Measurements from ENCODE around the gene BMPER. TPM values are rescaled to one million over a fixed set of nuclear protein-coding genes. Genes with fewer than 3 reads are reported as not detected.

Gene BMPER
- total RNA-seq, 2 donors from 2014 or later, result not detected

GRCh38 chr7:33909318-33909717 lies 4.0 kb downstream of the BMPER start:
- H3K27ac Mint-ChIP-seq, result no peak overlapping the region
- DNase-seq (ENCODE audit: low spot score in 2 of 2) (no peak), ATAC-seq (no peak)
- no peaks in the 10 kb centered on the region for H3K9me3 Mint-ChIP-seq
- H3K36me3 Mint-ChIP-seq, result no peaks in the 10 kb centered on the region

DNA sequence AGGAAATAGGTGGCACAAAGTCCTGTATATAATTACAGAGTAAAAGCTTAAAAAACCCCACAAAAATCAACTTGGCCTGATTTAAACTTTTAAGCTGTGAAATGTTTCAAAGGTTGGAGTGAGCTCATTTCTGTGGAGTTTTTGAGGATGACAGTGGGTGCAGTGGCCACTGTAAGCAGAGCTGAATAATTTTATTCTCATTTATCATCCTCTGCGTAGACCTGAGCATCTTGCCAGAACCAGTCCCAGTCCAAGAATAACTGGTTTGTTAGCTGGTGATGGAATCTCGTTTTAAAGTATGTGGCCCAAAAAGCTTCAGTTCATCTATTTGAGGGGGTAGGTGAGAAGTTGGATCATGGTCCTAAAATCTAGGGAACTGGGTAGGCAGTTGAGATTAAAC lies 4.4 kb downstream of the BMPER start:
- no peaks in the 10 kb centered on the region for H3K9me3 Mint-ChIP-seq
- DNase-seq (ENCODE audit: low spot score in 2 of 2) (no peak), ATAC-seq (no peak)
- no peaks in the 10 kb centered on the region for H3K36me3 Mint-ChIP-seq
- H3K27ac Mint-ChIP-seq, result no peak overlapping the region

GRCh38 chr7:33910756-33911155 lies 5.4 kb downstream of the BMPER start:
- ATAC-seq, result no peak
- Mint-ChIP-seq H3K9me3 (no peaks in the 10 kb centered on the region), H3K36me3 (no peaks in the 10 kb centered on the region), H3K27ac (no peak overlapping the region)
- no peak for DNase-seq (ENCODE audit: low spot score in 2 of 2)

- H3K27ac Mint-ChIP-seq, result no peak overlapping the region
- no peaks in the 10 kb centered on the region for H3K9me3 Mint-ChIP-seq
- DNase-seq (ENCODE audit: low spot score in 2 of 2) (no peak), ATAC-seq (no peak)
- no peaks in the 10 kb centered on the region for H3K36me3 Mint-ChIP-seq
Measured at GRCh38 chr7:33916357-33917081, 11.2 kb downstream of the BMPER start.

DNA sequence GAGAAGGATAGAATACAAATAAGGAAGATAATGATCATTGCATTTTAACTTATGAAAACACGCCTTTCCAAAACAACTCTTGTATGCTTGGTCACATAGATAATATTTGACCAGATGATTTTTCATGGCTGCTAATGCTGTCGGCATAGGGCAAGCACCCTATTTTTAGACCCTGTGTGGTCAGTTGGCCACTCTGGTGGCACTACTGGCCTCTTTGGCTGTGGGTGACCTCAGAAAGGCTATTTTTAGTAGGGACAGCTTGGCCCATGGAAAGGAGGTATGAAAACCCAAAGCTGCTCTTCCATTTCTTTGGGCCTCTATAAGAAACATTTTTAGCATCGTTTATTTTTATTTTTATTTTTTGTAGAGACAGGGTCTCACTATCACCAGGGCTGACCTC lies 12.3 kb downstream of the BMPER start:
- DNase-seq (ENCODE audit: low spot score in 2 of 2) (no peak), ATAC-seq (no peak)
- H3K9me3 Mint-ChIP-seq, result no peaks in the 10 kb centered on the region
- H3K27ac Mint-ChIP-seq, result no peak overlapping the region
- H3K36me3 Mint-ChIP-seq, result no peaks in the 10 kb centered on the region

DNA sequence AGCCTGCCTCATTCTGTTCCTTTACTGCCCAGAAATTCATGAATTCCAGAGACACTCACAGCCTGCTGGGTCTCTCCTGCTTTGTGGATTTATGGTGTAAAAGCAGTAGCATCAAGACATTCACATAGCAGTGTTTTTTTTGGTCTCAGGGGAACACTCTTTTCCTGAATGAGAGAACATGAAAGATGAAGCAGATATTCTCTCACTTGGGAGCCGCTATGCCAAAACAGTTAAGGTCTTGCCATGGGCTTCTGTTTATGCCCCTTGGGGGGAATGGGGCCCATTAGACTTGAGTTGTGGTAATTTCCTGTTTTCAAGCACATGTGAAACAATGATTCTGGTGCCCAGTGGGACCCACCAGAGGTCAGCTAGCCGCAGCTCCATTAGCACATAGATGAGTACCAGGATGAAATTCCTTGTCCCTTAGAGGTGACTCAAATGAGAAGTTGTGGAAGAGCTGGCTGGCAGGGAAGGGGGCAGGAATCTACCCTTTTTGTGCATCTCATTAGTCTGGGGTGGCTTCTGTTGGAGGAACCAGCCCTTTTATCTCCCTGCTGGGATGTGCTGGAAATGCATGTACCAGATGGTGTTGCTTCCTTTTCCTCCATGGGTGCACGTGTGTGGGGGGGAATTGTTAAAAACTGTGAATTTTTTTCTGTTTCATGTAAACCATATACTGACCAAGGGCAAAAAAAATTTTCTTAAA lies 13.3 kb downstream of the BMPER start:
- H3K9me3 Mint-ChIP-seq, result no peaks in the 10 kb centered on the region

DNA sequence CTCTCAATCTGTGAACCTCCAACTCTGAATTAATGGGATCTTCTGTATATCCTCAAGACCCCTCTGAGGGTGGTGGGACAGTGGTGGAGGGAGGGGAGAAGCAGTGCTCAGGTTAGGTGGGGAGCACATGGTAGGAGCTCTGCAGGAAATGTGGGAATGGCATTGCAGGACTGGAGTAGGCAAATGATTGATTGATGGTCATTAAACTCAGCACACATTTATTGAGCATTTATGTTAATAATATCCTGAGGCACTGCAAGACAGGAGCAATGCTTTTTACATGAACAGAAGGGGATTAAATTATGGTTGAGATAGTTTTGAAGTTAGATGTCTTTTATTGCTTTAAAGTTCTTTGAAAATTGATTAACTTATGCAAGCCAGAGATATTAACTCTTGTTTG lies 14.1 kb downstream of the BMPER start:
- DNase-seq (ENCODE audit: low spot score in 2 of 2) (no peak), ATAC-seq (no peak)
- H3K9me3 Mint-ChIP-seq, result no peaks in the 10 kb centered on the region
- no peak overlapping the region for H3K27ac Mint-ChIP-seq
- H3K36me3 Mint-ChIP-seq, result no peaks in the 10 kb centered on the region

More for the DNA sequence above, 13.3 kb downstream of the BMPER start:
- H3K27ac Mint-ChIP-seq, result no peak overlapping the region
- ATAC-seq, result no peak
- H3K36me3 Mint-ChIP-seq, result no peaks in the 10 kb centered on the region
- no peak for DNase-seq (ENCODE audit: low spot score in 2 of 2)

- DNase-seq (ENCODE audit: low spot score in 2 of 2), result no peak
- Mint-ChIP-seq H3K27ac (no peak overlapping the region), H3K9me3 (no peaks in the 10 kb centered on the region), H3K36me3 (no peaks in the 10 kb centered on the region)
- no peak for ATAC-seq
Measured at GRCh38 chr7:33921216-33921938, 16.0 kb downstream of the BMPER start.

GRCh38 chr7:33922820-33923219 lies 17.5 kb downstream of the BMPER start:
- no peaks in the 10 kb centered on the region for H3K36me3 Mint-ChIP-seq
- no peaks in the 10 kb centered on the region for H3K9me3 Mint-ChIP-seq
- DNase-seq (ENCODE audit: low spot score in 2 of 2) (no peak), ATAC-seq (no peak)
- no peak overlapping the region for H3K27ac Mint-ChIP-seq

DNA sequence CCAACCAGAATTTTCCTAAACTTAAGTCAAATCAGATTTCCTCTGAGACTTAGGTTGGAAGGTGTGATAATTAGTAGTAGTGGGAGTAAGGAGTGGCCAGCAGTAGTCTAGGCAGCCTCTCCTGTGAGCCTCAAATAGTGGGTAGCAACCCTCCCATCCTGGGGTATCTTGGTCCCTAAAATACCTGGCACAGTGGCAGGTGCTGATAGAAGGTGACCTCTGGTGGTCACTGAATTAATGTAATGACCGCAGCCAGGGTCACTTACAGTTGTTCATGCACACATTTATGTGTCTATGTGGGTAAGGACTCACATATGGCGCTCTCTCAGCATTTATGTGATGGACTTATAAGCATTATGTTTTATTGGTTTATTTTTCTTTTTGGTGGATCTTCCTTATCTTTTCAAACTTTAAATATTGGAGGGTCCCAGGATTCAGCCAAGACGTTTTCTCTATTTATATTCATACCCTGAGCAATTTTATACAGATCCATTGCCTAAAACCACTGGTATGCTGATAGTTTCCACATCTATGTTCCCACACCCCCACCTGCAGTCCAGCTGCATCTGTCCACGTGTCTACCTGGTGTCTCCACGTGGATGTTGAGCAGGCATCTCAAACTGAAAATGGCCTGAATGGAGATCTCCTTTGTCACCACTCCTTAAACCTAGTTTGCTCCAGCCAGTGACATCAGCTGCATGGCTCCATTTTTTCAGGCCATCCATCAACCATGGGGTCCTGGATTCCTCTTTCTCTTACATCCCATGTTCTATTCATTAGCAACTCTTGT lies 18.3 kb downstream of the BMPER start:
- Mint-ChIP-seq H3K27ac (no peak overlapping the region), H3K9me3 (no peaks in the 10 kb centered on the region), H3K36me3 (no peaks in the 10 kb centered on the region)
- no peak for ATAC-seq
- DNase-seq (ENCODE audit: low spot score in 2 of 2), result no peak

DNA sequence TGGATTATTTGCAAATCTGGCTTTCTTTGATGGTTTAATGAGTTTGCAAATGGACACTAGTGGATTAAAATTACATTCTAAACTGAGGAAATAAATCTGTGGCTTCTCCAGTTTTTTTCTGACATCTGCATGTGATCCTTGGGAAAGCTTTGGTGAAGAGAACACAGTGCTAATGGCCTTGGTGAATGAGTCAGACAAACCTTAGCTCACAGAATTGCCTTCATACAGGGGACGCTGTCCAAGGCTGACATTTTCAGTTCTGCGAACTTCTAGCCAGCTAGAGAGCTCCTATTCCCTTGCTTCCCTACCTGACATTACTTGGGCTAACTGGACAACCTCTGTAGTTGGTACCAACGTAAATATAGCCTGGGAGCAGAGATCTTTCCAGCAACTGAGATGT lies 21.2 kb downstream of the BMPER start:
- Mint-ChIP-seq H3K36me3 (no peaks in the 10 kb centered on the region), H3K9me3 (no peaks in the 10 kb centered on the region), H3K27ac (no peak overlapping the region)
- ATAC-seq (no peak), DNase-seq (ENCODE audit: low spot score in 2 of 2) (no peak)

DNA sequence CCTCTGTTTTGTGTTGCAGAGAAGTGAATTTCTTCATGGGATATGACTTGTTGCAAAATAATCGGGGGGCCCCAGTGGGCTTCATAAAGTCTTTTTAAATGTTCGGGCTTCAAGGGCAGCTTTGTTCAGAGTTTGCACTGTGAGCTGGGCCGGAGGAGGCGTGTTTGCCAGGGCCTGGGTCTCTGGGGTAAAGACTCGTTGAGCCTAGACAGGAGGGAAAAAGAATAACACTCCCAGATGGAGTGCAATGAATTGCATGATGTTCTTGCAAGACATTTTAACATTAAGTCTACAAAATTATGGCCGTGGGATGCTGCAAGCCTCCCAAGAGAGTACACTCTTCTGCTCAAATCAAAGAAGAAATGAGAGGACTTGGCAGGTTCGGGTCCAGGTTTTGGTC lies 23.6 kb downstream of the BMPER start:
- no peak overlapping the region for H3K27ac Mint-ChIP-seq
- no peaks in the 10 kb centered on the region for H3K36me3 Mint-ChIP-seq
- no peak for DNase-seq (ENCODE audit: low spot score in 2 of 2)
- no peak for ATAC-seq
- H3K9me3 Mint-ChIP-seq, result no peaks in the 10 kb centered on the region

DNA sequence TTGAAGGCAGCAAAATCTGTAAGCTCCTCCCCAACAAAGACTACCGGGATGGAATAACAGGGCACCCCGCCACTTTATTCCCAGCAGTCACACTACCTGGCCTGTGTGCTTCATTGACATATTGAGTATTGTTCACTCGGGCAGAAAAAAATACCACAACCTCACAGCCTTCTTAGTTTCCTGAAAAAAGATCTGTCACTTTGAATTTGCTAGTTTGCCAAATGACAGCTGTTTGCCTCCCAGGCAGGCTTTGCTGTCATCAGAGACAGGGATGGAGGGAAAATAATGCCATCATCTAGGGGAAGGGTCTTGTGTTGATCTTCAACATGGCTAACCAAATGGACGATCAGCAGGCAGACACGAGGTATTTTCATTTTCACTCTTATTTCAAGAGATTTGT lies 26.9 kb downstream of the BMPER start:
- DNase-seq (ENCODE audit: low spot score in 2 of 2), result no peak
- no peak for ATAC-seq
- Mint-ChIP-seq H3K9me3 (no peaks in the 10 kb centered on the region), H3K27ac (no peak overlapping the region), H3K36me3 (no peaks in the 10 kb centered on the region)

DNA sequence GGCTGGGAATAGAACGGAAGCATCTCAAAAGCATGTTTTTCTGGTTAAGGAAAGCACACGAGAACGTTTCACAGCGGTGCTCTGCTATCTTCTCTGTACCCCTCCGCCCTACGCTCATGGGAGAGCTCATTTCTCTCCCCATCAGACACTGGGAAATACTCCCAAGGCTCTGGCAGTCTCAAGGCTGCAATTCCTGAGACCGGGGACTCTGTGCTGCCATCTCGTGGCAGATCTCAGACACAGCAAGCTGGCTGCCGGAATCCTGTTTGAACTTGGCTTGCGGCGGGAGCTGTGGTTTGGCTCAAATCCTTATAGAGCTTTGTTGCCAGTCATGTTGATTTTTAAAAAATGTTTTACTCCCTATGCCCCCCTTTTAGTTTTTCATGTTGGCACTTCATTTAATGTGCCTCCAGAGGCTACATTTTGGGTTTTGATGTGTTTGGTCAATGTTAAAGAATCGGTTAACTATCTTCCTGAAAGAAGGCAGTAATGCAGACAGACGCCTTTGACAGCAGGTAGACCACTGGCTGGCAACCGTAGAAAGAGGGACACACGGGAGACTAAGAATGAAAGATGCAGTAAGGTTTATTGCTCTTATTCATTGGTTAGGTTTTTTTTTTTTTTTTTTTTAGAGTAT lies 27.6 kb downstream of the BMPER start:
- peak in 1 of 2 donors; percentile 70 for DNase-seq (ENCODE audit: low spot score in 2 of 2)
- peak; percentile 45 to 61 for ATAC-seq
- Mint-ChIP-seq H3K36me3 (no peaks in the 10 kb centered on the region), H3K9me3 (no peaks in the 10 kb centered on the region), H3K27ac (no peak overlapping the region)

DNA sequence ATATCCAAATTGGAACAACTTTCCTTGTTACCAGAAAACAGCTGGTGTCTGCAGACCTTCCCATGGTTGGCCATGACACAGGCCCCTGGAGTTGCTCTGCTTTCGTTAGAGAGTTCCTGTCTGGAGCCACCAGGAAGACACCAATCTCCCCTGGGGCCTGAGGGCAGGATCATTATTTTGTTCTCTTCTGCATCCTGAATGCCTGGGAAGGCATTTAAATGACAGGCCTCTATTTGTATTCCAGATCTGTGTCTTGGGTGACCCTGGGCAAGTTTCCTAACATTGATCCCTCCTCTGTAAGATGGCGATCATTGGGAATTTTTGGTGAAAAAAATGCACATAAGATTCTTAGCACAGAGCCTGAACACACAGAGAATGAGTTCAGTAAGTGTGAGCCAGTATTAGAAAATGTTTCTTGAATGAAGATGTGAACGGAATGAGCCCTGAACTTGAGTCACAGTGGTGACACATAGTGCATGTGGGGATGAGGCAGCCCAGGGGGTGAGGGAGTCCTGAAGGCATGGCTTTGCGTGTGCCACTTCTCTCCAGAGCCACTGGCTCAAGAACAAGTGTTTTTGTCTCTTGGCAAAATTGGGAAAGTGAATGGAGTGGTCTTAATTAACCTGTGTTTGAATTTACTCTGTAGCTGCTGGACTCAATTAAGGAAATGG lies 28.4 kb downstream of the BMPER start:
- H3K36me3 Mint-ChIP-seq, result no peaks in the 10 kb centered on the region
- DNase-seq (ENCODE audit: low spot score in 2 of 2), result no peak
- ATAC-seq, result no peak
- H3K9me3 Mint-ChIP-seq, result no peaks in the 10 kb centered on the region
- no peak overlapping the region for H3K27ac Mint-ChIP-seq

GRCh38 chr7:33934391-33934790 lies 29.1 kb downstream of the BMPER start:
- peak overlapping the region in 1 of 2 donors; percentile 60 for H3K27ac Mint-ChIP-seq
- no peaks in the 10 kb centered on the region for H3K36me3 Mint-ChIP-seq
- no peaks in the 10 kb centered on the region for H3K9me3 Mint-ChIP-seq
- ATAC-seq (no peak), DNase-seq (ENCODE audit: low spot score in 2 of 2) (no peak)
